HG03460 (cell line): ENCODE measurements around the gene RASGRP3.
A peak's percentile ranks its signal among the peaks of the same experiment; 100 is the strongest.

Experiments used
- ATAC-seq: cut with Tn5 transposase; IDR thresholded peaks from one replicate; pipeline ENCODE4 v1.9.1; 2021; ENCODE audit not compliant: unreplicated experiment

Gene RASGRP3

GRCh38 chr2:33492399-33493134 is 16.1 kb downstream of the RASGRP3 start:
- no peak for ATAC-seq

- peak; percentile 54 for ATAC-seq
Measured at GRCh38 chr2:33494155-33494779, 17.8 kb downstream of the RASGRP3 start.

GRCh38 chr2:33494877-33495641 is 18.6 kb downstream of the RASGRP3 start:
- no peak for ATAC-seq

DNA sequence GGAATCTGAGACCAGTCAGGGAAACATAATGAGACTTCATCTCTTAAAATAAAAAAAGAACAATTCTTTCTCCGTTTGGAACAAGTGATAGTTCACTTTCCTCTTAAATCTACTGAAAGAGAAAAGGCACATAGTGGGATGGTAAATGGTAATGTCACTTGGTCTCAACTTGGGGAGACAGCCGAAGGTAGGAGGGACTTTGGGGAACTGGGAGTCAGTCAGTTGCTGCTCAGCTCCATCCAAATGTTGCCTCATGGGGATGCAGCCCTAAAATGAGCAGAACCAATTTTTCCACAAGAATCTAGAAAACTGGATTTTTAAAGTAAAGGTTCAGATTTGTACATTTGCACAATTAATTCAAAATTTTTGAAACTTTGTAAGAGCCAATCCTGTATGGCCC is 19.2 kb downstream of the RASGRP3 start:
- ATAC-seq = no peak

- no peak for ATAC-seq
Measured at GRCh38 chr2:33496150-33496549, 19.7 kb downstream of the RASGRP3 start.

DNA sequence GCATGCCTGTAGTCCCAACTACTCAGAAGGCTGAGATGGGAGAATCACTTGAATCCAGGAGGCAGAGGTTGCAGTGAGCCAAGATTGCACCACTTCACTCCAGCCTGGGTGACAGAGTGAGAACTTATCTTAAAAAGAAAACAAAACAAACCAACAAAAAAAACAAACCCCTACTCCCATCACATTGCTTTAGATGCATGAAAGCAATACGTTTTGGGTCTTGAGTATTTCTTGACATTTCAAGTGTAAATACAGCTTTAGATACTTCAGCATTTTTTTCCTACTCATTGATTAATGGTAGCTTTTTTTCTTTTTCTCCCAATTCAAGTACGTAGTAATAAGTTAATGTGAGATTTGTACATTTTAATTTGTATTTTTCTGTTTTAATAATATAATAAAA is 20.3 kb downstream of the RASGRP3 start:
- no peak for ATAC-seq

- ATAC-seq = peak; percentile 40
Measured at GRCh38 chr2:33497221-33497650, 20.8 kb downstream of the RASGRP3 start.

GRCh38 chr2:33498291-33498956 is 22.0 kb downstream of the RASGRP3 start:
- ATAC-seq = peak; percentile 26

GRCh38 chr2:33500177-33500576 is 23.7 kb downstream of the RASGRP3 start:
- no peak for ATAC-seq

DNA sequence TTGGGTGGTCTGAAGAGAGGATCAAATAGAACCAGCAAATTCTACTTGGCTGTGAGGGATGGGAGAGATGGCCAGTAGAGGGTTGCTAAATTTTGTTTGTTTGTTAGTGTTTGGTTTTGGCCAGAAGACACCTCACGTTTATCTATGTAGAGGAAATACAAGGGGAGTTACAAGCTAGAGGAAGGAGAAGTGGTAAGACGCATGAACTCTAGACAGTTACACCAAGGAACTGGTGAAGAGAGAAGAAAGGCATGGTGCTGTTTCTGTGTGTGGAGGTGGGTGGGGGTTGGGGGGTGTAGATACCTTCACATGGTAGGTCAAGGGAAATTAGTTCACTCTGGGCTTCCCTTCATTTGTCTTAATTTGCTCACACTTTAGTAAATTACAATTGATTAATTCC is 25.6 kb downstream of the RASGRP3 start:
- no peak for ATAC-seq

DNA sequence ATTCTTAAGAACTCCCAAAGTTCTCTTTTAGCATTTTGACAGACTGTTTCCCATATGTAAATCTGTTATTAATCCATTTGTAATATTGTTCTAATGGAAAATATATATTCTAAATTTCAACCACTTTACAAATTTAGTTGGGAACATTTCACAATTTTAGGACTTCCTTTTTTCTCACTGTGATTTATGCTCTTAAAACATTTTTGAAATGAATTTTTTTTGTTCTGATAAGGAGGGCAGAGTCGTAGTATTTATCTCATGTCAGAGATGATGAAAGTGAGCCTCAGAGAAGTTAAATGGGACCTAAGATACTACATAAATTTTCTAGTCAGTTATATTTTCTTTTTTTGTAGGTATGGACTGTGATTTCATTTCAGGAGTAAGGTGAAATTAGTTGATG is 26.6 kb downstream of the RASGRP3 start:
- no peak for ATAC-seq

DNA sequence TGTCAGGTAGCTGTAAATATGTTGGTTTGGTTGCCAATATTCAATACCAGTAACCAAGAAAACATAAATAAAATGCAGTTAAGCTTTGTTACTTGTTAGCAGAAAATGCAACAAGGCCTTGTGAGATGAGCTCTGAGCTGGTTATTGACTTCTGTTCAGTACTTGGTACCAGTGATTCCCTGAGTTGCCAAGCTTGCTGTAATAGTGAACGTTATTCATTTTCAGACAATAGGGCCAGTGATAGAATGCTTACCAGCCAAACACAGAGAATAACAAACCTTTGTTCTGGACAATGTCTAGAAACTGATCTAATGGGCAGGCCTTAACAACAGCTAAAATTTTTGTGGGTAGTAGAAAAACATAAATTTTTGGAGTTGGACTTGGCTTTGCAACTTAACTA is 29.5 kb downstream of the RASGRP3 start:
- no peak for ATAC-seq

- no peak for ATAC-seq
Measured at GRCh38 chr2:33509908-33510585, 33.6 kb downstream of the RASGRP3 start.

DNA sequence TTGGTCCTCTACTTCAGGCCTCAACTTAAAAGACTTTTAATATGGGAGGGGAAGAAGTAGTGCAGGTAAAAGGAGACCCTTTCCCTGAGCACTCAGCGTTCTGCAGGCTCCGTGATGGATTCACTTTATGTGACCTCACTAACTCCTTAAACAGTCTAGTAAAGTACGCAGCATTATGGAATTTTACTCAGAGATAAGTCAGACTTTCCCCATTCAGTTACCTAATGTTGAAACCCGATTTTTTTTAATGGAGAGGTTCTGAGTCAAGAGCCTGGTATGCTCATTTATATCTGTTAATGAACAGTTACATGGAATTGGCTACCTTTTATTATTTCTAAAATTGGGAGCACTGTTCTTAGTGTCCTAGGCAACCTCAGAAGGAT is 34.1 kb downstream of the RASGRP3 start:
- no peak for ATAC-seq

GRCh38 chr2:33511141-33511540 is 34.7 kb downstream of the RASGRP3 start:
- no peak for ATAC-seq

DNA sequence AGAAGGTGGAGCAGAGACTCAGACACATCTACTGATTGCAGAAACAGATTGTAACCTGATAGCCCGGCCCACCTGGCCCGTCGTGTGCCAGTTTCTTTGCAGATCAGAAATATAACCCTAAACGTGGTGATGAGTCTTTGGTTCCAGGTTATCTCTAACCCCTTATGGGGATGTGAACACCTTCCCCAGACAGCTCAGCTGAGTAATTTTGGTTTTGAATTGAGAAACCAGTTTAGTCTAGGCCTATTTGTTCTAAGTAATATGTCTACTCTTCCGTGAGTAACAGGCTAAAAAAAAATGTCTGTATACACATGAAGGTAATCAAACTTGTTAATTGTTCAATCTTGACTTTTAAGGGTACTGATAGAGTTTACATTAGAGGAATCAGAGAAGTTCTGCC is 35.7 kb downstream of the RASGRP3 start:
- no peak for ATAC-seq

- no peak for ATAC-seq
Measured at GRCh38 chr2:33513480-33513879, 37.0 kb downstream of the RASGRP3 start.

- ATAC-seq = no peak
Measured at GRCh38 chr2:33516456-33516995, 40.1 kb downstream of the RASGRP3 start.

DNA sequence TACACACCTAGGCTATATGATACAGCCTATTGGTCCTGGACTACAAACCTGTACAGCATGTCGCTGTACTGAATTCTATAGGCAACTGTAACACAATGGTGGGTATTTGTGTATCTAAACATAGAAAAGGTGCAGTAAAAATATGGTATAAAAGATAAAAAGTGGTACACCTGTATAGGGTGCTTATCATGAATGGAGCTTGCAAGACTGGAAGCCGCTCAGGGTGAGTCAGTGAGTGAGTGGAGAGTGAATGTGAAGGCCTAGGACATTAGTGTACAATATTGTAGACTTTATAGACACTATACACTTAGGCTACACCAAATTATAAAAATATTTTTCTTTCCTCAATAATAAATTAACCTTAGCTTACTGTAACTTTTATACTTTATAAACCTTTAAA is 41.8 kb downstream of the RASGRP3 start:
- ATAC-seq = no peak

DNA sequence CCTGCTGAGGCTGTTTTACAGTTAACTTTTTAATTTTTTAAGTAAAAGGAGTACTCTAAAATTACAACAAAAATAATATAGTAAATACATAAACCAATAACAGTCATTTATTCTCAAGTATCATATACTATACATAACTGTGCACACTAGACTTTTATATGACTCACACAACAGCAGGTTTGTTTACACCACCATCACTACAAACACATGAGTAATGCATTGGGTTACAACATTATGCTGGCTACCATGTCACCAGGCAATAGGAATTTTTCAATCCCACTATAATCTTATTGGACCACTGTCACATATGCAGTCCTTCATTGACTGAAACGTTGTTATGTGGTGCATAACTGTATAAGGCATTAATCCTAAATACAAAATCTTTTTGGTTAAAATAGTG is 42.5 kb downstream of the RASGRP3 start:
- no peak for ATAC-seq
